HCEC 1CT (cell line): ENCODE data around the gene GPAT3.
"Not testable (repeated sequence)": the region's sequence is repeated elsewhere in the genome, so short reads cannot be mapped to it uniquely, and the experiment has no call there.

Source experiments
- DNase-seq: peaks from one replicate; pipeline ENCODE4 v3.0.0-alpha.2; 2017

Gene GPAT3

GRCh38 chr4:83552924-83553323, 17.0 kb downstream of the GPAT3 start:
- peak; percentile 76 for DNase-seq

DNA sequence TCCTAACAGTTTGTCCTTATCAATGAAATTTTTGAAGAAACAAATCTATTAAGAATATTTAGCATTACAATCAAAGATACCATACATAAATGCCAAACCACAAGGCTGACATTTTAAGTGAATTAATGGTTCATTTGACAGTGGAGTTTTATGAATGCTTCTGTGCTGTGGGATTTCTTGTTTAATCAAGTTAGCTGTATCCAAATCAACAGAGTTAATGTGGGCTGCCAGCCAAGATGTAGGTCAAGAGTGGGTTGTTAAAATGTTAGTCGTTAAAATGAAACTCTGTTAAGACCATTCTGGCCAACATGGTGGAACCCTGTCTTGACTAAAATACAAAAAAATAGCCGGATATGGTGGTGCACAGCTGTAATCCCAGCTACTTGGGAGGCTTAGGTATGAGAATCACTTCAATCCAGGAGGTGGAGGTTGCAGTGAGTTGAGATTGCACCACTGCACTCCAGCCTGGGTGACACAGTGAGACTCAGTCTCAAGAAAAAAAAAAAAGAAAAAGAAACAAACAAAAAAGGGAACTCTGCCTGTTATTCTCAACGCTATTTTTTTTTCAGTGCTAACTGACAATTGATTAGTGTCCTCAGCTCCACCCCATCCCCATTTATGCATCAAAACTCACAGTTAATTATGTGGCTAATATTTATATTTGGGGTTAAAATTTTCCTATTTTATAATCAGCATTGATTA, 20.2 kb downstream of the GPAT3 start:
- no peak for DNase-seq

DNA sequence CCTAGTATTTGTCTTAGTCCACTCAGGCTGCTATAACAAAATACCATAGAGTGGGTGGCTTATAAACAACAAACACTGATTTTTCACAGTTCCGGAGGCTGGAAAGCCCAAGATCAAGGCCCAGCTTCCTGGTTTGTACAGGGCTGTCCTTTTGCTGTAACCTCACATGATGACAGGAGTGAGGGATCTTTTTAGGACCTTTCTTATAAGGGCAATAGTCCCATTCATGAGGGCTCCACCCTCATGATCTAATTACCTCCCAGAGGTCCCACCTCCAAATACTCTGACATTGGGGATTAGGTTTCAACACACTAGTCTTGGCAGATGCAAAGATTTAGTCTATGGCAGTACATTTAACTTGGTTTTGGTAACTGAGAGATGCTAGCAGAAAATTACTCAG, 20.9 kb downstream of the GPAT3 start:
- DNase-seq = no peak

GRCh38 chr4:83558059-83558653, 22.2 kb downstream of the GPAT3 start:
- no peak for DNase-seq

GRCh38 chr4:83558680-83559079, 22.8 kb downstream of the GPAT3 start:
- peak; percentile 18 for DNase-seq

DNA sequence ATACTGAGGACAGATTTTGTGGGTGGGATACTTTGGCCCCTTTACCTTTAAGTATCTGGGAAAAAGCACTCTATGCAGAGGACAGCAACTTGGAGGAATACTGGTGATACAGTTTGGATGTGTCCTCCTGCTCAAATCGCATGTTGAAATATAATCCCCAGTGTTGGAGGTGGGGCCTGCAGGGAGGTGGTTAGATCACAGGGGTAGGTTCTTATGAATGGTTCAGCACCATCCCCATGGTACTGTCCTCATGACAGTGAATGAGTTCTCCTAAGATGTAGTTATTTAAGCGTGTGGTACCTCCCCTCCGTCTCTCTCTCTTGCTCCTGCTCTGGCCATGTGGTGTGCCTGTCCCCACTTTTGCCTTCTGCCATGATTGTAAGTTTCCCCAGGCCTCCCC, 24.6 kb downstream of the GPAT3 start:
- DNase-seq = no peak

DNA sequence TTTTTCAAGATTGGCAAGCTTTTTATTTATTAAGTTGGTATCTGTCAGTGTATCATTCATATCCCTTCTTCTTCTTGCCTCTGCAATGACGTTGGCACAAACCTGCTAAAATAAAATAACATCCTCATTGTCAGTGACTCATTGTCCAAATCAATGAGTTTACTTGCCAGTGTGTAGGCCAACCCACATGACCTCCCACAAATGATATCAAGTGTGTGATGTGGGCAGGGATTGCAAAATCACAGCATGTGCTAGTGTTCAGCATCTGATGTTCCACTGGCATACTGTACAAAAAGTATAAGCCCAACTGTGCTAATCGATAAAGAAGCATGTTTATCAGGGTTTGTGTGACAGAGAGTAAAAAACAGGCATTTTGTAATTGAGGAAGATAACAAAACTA, 25.5 kb downstream of the GPAT3 start:
- DNase-seq = peak; percentile 38

- no peak for DNase-seq
These were observed 28.1 kb downstream of the GPAT3 start for GRCh38 chr4:83563998-83564397.

DNA sequence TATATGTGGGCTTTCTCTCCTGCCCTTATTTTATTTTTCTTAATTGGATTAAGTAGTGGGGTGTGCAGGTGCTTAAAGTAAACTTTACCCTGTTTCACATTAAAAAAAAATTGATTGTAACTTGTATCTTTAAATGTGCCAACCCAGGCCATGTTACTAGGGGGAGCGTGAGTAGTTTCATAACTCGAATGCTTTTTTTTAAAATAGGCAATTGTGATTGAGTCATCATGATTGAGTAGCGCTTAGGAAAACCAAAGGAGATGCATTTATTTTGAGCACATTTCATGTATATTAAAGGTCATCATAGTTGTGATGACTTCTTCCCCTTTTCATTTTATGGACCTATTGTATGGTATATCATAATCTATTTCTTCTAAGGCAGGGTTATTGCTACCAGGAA, 32.2 kb downstream of the GPAT3 start:
- no peak for DNase-seq

- no peak for DNase-seq
These were observed 33.5 kb downstream of the GPAT3 start for GRCh38 chr4:83569429-83569828.

GRCh38 chr4:83569987-83570386, 34.1 kb downstream of the GPAT3 start:
- DNase-seq = no peak

DNA sequence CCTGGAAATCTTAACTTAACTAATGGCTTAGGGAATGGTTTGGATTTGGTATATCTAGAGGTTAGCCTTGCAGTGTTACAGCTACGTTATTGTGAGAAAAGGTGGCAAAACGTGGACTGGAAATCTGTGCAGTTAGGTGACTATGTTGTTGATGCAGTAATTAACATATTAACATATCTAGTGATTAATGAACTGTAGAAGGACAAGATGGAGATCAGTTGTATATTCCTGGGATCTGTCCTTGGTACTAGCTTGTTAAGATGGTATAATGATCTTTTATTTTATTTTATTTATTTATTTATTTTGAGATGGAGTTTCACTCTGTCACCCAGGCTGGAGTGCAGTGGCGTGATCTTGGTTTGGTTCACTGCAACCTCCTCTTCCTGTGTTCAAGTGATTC, 36.9 kb downstream of the GPAT3 start:
- no peak for DNase-seq

DNA sequence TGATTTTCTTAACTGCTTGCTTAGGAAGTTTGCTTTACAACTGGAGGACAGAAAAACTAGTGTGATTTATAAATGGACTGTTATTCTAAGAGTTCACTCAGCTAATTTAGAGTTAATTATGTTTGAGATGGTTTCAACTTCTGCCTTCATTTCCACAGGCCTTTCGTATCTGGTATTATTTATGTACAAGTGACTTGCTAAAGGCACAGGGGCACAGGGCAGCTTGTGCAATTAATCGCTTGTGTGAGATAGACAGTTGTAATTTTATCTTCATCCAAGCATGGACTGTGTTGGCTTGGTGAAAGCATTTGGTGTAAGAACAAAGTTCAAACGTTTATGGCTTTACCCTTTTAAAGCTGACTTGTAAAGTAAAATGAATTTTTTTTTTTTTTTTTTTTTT, 38.3 kb downstream of the GPAT3 start:
- DNase-seq = no peak

GRCh38 chr4:83576237-83576636, 40.3 kb downstream of the GPAT3 start:
- DNase-seq = not testable (repeated sequence)

DNA sequence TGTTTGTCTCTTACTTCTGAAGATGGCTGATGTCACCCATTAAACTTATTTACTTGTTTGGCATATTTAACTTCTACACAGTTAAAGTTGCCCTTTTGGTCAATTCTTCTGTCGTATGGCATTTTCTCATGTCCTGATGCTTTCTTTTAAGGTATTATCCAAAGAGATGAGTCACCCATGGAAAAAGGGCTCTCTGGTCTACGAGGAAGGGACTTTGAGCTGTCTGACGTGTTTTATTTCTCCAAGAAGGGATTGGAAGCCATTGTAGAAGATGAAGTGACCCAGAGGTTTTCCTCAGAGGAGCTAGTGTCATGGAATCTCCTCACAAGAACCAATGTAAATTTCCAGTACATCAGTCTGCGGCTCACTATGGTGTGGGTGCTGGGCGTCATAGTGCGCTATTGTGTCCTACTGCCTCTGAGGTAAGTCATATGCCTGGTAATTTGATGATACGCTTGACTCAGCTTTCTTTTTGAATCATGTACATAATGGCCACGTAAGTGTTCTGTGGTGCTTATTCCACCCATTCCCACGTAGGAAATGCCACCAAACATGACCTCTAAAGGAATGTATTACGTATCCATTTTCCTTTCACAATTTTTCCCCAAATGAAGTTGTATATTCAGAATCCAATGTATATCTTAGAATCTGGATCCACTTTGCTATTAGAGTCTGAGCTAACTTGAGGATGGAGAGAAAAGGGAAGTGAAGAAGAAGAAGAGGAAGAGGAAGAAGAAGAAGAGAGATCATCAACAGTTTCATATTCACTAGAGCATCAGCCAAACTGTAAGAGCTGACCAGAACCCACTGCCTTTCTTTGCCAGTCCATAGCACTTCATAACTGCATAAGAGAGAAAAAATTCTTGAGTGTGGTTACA, 45.7 kb downstream of the GPAT3 start:
- no peak for DNase-seq

GRCh38 chr4:83582289-83582785, 46.4 kb downstream of the GPAT3 start:
- DNase-seq = no peak

GRCh38 chr4:83585982-83586508, 50.1 kb downstream of the GPAT3 start:
- no peak for DNase-seq

DNA sequence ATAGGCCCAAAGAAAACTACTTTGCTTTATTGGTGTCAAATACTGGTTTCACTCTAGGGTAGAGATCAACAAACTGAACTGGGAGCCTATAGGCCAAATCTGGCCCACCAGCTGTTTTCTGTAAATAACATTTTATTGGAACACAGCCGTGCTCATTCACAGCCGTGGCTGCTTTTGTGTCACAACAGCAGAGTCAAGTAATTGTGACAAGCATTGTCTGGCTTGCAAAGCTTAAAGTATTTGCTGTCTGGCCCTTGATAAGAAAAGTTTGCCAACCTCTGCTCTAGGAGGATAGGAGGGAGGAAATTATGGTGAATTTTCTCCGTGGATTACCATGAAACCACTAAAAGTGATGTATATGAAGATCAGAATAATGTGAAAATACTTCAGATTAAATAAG, 53.4 kb downstream of the GPAT3 start:
- no peak for DNase-seq

GRCh38 chr4:83591056-83591455, 55.1 kb downstream of the GPAT3 start:
- DNase-seq = no peak

DNA sequence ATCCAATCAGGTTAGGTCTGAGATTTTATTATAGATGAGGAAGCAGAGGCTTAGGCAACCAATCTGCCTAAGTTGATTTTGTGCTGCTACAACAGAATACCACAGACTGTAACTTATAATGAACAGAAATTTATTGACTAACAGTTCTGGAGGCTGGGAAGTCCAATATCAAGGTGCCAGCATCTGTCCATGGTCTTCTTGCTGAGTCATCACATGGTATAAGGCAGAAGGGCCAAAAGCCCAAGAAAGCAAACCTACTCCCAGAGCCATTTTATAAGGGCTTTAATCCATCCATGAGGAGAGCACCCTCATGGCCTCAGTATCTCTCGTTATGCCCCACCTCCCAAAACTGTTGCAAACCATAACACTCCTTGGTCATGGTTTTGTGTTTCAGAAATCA, 55.8 kb downstream of the GPAT3 start:
- DNase-seq = no peak

GRCh38 chr4:83599183-83599582, 63.3 kb downstream of the GPAT3 start:
- no peak for DNase-seq

GRCh38 chr4:83603129-83603528, 67.2 kb downstream of the GPAT3 start:
- DNase-seq = no peak

DNA sequence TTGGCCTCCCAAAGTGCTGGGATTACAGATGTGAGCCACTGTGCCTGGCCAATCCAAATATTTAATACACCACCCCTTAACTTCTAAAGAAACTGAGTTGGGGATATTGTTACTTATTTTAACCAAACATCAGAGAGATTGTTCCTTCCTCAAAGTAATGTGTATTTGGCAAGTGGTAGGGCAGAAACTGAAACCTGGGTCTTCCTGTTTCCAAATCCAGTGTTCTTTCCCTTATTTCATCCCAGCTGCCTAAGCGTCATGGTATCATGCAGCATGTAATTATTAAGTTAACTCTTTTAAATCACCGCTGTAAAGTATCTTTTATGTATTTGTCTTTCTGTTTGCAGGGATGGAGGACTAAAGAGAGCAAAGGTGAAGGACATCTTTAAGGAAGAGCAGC, 68.4 kb downstream of the GPAT3 start:
- no peak for DNase-seq

- DNase-seq = no peak
These were observed 69.3 kb downstream of the GPAT3 start for GRCh38 chr4:83605210-83605609.
